KMS-11 (cell line): Measurements from ENCODE around the gene MVB12B.

ENCODE experiments used
- H2AFZ ChIP-seq: fragments of 200-600 bp; sonication (generic); 2 replicates; pipeline ENCODE4 v1.6.1; 2016; ENCODE audit warnings: antibody characterized with exemption, mixed run types, low read depth
- H3K27ac ChIP-seq: fragments of 200-600 bp; sonication (generic); 2 replicates; pipeline ENCODE4 v1.6.1; 2016; ENCODE audit warnings: mild to moderate bottlenecking, mixed run types
- H3K27me3 ChIP-seq: fragments of 200-600 bp; sonication (generic); 2 replicates; pipeline ENCODE4 v1.6.1; 2017; ENCODE audit warnings: mild to moderate bottlenecking, low read depth, mixed run types, moderate library complexity; ENCODE audit not compliant: insufficient read depth
- H3K36me3 ChIP-seq: fragments of 200-600 bp; sonication (generic); 2 replicates; pipeline ENCODE4 v1.6.1; 2017; ENCODE audit warnings: mild to moderate bottlenecking, mixed run types; ENCODE audit not compliant: insufficient read depth
- H3K4me1 ChIP-seq: fragments of 200-600 bp; sonication (generic); 2 replicates; pipeline ENCODE4 v1.6.1; 2016; ENCODE audit warnings: mild to moderate bottlenecking, low read depth, mixed run types; ENCODE audit not compliant: poor library complexity, severe bottlenecking
- H3K4me2 ChIP-seq: fragments of 200-600 bp; sonication (generic); 2 replicates; pipeline ENCODE4 v1.7.0; 2016; ENCODE audit warnings: mild to moderate bottlenecking, mixed run types
- H3K4me3 ChIP-seq: fragments of 200-600 bp; sonication (generic); IDR thresholded peaks from 2 replicates; pipeline ENCODE4 v1.6.1; 2017; ENCODE audit warnings: low read depth, low read length, mixed read lengths; ENCODE audit not compliant: insufficient read depth
- H3K79me2 ChIP-seq: fragments of 200-600 bp; sonication (generic); 2 replicates; pipeline ENCODE4 v1.6.1; 2016; ENCODE audit warnings: low read depth, mixed run types; ENCODE audit not compliant: insufficient read depth
- H3K9ac ChIP-seq: fragments of 200-600 bp; sonication (generic); 2 replicates; pipeline ENCODE4 v1.6.1; 2016; ENCODE audit warnings: mild to moderate bottlenecking, mixed run types
- H4K20me1 ChIP-seq: fragments of 200-600 bp; sonication (generic); 2 replicates; pipeline ENCODE4 v1.6.1; 2016; ENCODE audit warnings: mild to moderate bottlenecking, mixed run types; ENCODE audit not compliant: insufficient read depth
- CTCF ChIP-seq: fragments of 200-600 bp; sonication (generic); conservative IDR thresholded peaks from 2 replicates; pipeline ENCODE4 v1.6.1; 2017; ENCODE audit warnings: low read depth, mild to moderate bottlenecking, antibody characterized with exemption, low read length, moderate library complexity, mixed read lengths

MVB12B gene

GRCh38 chr9:126459126-126459525 is 132.5 kb downstream of the MVB12B start:
- Histone ChIP-seq H4K20me1 (no peaks in the 10 kb centered on the region), H2AFZ (no peak overlapping the region), H3K27ac (no peak overlapping the region), H3K79me2 (no peaks in the 10 kb centered on the region), H3K4me3 (no peak overlapping the region), H3K27me3 (no peaks in the 10 kb centered on the region), H3K9ac (no peak overlapping the region), H3K36me3 (no peaks in the 10 kb centered on the region), H3K4me1 (peaks cover 10% of the 10 kb centered on the region), H3K4me2 (no peak overlapping the region)
- no peak for TF ChIP-seq CTCF

- no peak overlapping the region for H3K4me3 ChIP-seq
Measured at GRCh38 chr9:126459546-126459945, 132.9 kb downstream of the MVB12B start.

GRCh38 chr9:126459965-126460843 is 133.6 kb downstream of the MVB12B start:
- Histone ChIP-seq H3K36me3 (no peaks in the 10 kb centered on the region), H2AFZ (no peak overlapping the region), H3K4me1 (no peaks in the 10 kb centered on the region), H3K27ac (no peak overlapping the region), H3K9ac (no peak overlapping the region), H3K79me2 (no peaks in the 10 kb centered on the region), H3K27me3 (no peaks in the 10 kb centered on the region), H4K20me1 (no peaks in the 10 kb centered on the region), H3K4me2 (no peak overlapping the region), H3K4me3 (no peak overlapping the region)
- no peak for TF ChIP-seq CTCF

More at GRCh38 chr9:126459546-126459945, 132.9 kb downstream of the MVB12B start:
- no peak for TF ChIP-seq CTCF
- Histone ChIP-seq H3K9ac (no peak overlapping the region), H3K4me1 (peaks cover 6% of the 10 kb centered on the region), H3K27me3 (no peaks in the 10 kb centered on the region), H3K4me2 (no peak overlapping the region), H3K27ac (no peak overlapping the region), H3K36me3 (no peaks in the 10 kb centered on the region), H3K79me2 (no peaks in the 10 kb centered on the region), H2AFZ (no peak overlapping the region), H4K20me1 (no peaks in the 10 kb centered on the region)

DNA sequence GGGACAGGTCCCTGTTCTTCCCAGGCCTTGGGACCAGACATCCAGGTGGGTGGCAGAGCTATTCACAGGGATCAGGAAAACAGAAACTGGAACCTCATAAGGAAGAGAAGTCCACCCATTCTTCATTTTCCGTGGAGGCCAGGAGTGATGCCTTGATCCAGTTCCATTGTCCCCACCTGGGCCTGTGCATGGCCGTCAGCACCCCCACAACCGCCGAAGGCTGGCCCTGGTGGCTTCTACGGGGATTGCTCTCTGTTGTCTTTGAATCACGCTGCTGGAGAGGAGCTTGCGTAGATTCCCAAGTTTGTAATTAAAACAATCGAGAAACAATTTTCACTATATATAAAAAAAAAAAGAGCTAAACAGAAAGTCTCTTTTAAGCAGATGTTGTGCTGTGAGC is 134.4 kb downstream of the MVB12B start:
- H3K4me1 ChIP-seq, result no peaks in the 10 kb centered on the region
- no peak overlapping the region for H3K27ac ChIP-seq

More for the DNA sequence above, 134.4 kb downstream of the MVB12B start:
- H3K9ac ChIP-seq, result no peak overlapping the region
- H3K4me2 ChIP-seq, result no peak overlapping the region
- no peaks in the 10 kb centered on the region for H3K36me3 ChIP-seq
- no peaks in the 10 kb centered on the region for H3K27me3 ChIP-seq
- no peak overlapping the region for H3K4me3 ChIP-seq
- H4K20me1 ChIP-seq, result no peaks in the 10 kb centered on the region
- H2AFZ ChIP-seq, result no peak overlapping the region
- no peak for TF ChIP-seq CTCF
- H3K79me2 ChIP-seq, result no peaks in the 10 kb centered on the region
